NCI-H2107 treated with DMSO at 0.1 percent for 48 hours (cell line): ENCODE results near the gene AP1G1.
"Not testable (repeated sequence)": the region's sequence is repeated elsewhere in the genome, so short reads cannot be mapped to it uniquely, and the experiment has no call there.

Experiments used
- DNase-seq: peaks from one replicate; lab custom pipeline; 2025; ENCODE audit not compliant: unreplicated experiment; lab: John Stamatoyannopoulos, UW

Gene AP1G1

DNA sequence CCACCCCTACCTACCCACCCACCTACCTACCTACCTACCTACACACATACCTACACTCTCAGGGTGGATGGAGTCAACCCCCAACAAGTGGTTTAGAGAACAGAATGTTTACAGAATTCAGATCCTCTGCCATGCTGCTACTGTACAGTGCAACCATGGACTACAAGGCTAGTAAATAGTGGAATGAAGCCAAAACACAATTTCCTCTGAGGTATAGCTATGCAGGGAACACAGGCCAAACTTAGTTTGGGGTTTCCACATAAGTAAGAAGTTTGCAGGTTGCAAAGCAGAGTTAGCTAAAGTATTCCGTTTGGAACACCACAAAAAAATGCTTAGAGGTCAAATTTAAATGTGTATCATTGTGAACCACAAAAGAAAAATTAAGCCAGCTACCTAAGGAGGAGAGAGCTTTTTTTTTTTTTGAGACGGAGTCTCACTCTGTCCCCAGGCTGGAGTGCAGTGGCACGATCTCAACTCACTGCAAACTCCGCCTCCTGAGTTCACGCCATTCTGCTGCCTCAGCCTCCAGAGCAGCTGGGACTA is 2.7 kb upstream of the AP1G1 start:
- DNase-seq: no peak

DNA sequence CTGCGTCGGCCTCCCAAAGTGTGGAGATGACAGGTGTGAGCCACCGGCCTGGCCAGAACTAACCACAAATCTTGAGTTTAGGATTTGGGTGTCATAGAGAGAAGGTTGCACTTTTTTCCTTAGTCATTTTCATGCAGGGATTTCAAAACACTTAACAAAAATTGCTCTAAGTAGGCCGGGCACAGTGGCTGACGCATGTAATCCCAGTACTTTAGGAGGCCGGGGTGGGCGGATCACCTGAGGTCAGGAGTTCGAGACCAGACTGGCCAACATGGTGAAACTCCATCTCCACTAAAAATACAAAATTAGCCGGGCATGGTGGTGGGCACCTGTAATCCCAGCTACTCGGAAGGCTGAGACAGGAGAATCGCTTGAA is 1.5 kb upstream of the AP1G1 start:
- not testable (repeated sequence) for DNase-seq

- no peak for DNase-seq
Observed at GRCh38 chr16:71807905-71808592, 585 bp downstream of the AP1G1 start.

DNA sequence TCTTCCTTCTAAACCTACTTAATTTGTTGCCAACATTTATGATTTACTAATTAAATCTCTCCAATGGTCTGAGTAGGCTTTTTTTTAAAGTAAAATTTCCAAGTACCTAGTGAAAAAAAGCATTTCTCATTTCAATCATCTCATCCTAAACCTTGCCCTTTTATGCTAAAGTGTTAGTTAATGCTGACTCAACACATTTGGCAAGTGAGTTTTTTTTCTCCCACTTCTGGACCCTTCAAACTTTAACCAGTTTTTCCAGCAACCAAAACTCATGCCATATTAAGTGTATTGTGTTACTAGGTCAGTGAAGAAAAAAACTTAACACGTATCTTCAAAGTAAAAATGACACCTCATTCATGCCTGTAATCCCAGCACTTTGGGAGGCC is 5.3 kb downstream of the AP1G1 start:
- no peak for DNase-seq

GRCh38 chr16:71796501-71797097 is 12.0 kb downstream of the AP1G1 start:
- no peak for DNase-seq

DNA sequence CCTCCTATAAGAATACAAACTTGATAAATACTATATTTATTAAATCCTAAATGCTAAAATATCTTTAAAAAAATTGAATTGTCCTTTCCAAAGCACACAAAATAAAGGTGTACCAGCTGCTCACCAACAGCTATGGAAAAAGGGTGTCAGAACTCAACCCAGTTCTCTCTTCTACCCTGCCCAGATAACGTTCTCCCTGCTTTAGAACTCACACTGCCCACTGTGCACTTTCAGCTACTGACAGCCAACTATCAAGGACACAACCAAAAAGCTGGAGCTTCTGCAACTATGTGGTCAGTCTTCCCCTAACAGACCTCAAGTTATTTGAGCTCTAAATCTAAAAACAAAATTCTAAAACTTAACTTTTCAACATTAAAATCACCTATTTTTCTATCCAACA is 13.7 kb downstream of the AP1G1 start:
- no peak for DNase-seq

DNA sequence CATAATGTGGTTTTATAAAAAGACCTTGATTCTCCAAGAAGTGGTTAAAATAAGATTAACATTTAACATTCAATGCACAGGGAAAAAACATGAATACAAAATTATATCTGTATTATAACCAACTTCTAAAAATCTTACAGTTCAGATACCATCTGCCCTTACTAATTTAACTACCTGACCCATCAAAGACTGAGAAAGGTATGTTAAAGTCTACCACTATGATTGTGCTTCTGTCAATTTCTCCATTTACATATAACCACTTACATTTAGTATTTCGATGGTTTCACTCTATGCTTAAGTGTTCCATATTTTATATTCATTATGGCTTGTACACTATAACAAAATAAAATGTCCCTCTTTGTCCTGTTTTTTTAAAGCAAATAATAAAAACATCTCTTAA is 14.6 kb downstream of the AP1G1 start:
- DNase-seq: no peak

DNA sequence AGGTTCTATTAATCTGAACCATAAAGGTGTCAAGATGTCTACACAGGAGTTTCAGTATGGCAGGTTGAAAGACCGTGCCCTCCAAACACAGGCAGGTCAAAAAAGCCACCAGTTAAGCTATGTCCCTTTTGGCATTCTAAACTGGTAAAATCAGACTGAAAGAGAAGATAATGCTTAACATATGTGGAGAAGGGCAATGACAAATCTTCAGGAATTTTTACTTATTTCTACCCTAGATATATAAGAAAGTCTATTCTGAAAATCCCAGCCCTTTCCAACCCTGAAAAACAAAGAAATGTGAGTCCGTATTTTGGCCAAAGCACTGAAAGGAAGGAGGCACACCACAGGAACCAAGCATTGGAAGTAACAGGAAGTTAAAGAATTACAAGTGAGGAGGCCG is 16.5 kb downstream of the AP1G1 start:
- no peak for DNase-seq

DNA sequence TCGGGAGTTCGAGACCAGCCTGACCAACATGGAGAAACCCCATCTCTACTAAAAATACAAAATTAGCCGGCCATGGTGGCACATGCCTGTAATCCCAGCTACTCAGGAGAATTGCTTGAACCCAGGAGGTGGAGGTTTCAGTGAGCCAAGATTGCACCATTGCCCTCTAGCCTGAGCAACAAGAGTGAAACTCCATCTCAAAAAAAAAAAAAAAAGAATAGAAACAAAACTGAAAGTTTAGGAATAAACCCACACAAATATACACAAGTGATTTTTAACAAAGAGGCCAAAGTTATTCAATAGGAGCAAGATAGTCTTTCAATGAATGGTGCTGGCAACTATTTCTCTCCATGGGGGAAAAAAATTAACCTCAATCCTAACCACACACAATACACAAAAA is 18.3 kb downstream of the AP1G1 start:
- not testable (repeated sequence) for DNase-seq

DNA sequence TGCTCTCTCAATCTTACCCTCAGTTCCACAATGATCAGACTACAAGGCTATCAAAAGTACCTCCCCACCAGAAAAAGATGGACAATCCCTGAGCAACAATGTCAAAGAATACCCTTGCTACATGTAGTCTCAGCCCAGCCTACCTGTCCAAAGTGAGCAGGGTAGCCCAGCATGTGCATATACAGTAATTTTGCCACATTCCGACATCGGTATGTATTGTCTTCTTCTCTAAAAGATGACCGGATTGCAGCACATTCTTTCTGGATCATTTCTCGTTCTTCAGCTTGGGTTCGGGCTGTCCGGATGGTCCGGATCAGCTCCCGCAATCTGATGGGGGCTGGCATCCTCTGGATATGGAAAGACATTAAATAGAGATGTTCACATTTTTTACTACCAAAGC is 19.5 kb downstream of the AP1G1 start:
- no peak for DNase-seq

- DNase-seq: no peak
Observed at GRCh38 chr16:71788578-71788977, 20.1 kb downstream of the AP1G1 start.

- not testable (repeated sequence) for DNase-seq
Observed at GRCh38 chr16:71785143-71785542, 23.5 kb downstream of the AP1G1 start.

DNA sequence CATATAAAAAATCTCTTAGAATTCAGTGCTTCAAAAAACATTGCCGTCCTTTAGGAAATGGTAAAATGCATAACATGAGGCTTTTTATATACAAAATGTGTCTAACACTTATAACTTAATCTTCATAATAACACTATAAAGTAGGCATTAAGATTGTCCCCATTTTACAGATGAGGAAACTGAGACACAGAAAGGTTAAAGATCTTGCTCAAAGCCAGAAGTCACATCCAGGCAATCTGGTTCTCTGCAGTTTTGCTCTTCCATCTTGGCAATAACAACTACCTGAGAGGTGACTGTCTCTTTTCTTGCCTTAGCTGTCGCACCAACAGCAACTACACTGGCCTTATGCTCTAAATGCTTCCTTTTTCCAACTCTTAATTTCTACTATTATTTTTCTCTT is 24.5 kb downstream of the AP1G1 start:
- DNase-seq: no peak

DNA sequence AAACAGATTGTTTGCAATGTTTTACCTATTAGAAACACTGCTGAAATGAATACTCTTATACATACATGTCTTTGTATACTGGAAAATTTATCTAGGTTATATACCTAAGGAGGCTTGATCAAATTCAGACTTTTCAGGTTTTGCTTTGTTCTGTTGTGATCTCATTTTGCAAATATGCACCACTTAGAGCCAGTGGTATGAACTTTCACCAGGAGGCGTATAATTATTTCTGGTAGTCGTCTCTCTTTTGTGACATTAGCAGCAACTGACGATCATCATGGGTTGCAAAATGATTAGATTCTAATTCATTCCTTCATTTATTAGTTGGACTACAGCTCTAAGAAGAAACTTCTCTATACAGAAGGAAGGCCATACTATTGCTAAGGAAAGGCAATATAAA is 26.9 kb downstream of the AP1G1 start:
- DNase-seq: no peak

DNA sequence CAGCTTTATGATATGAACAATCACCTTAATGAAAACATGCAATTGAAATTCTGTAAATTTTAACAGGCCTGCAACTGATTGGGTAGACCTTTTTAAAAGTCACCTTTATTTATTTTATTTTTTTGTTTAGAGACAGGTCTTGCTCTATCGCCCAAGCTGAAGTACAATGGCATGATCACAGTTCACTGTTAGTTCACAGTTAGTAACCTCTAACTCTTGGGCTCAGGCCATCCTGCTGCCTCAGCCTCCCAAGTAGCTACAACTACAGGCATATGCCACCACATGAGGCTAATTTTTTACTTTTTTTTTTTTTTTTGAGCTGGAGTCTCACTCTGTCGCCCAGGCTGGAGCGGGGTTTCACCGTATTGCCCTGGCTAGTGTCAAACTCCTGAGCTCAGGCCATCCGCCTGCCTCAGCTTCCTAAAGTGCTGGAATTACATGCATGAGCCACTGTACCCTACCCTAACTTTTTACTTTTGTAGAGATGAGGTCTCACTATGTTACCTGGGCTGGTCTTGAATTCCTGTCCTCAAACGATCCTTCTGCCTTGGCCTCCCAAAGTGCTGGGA is 28.0 kb downstream of the AP1G1 start:
- DNase-seq: no peak

- no peak for DNase-seq
Observed at GRCh38 chr16:71778780-71779179, 29.9 kb downstream of the AP1G1 start.

DNA sequence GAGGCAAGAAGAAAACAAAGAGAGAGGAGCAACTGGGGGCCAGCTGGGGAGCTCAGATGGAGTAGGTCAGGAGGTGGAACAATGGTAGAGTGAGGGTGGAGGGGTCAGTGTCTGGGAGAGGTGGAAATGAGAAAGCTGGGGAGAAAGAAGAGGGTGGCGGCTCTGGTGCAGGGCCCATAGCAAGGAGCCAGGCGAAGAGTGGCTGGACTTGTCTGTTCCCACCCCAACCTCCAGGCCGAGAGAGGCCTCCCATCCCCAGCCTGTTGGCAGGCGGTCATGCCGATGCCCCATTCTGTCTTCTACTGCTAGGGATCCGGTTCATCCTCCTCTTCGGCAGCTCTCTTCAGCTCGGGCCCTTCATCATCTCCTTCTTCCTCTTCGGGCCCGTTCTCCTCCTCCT is 31.3 kb downstream of the AP1G1 start:
- DNase-seq: no peak

DNA sequence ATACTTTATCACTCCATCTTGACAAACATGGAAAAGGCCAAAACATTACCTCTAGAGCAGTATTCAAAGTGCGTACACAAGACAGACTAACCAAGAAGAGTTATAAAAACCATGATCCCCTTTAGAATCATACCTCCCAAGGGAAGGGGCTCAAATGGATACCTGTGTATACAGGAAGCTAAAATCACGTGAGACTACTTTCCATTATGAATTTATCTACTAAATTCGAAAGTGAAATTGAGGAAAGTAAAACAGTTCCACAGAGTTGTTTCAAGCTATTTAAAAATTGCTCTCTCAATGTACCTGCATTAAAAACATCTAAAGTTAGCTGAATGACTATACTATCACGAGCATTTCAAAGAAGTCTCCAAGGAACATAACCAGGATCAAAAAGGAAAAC is 32.7 kb downstream of the AP1G1 start:
- no peak for DNase-seq

GRCh38 chr16:71771571-71771970 is 37.1 kb downstream of the AP1G1 start:
- no peak for DNase-seq

DNA sequence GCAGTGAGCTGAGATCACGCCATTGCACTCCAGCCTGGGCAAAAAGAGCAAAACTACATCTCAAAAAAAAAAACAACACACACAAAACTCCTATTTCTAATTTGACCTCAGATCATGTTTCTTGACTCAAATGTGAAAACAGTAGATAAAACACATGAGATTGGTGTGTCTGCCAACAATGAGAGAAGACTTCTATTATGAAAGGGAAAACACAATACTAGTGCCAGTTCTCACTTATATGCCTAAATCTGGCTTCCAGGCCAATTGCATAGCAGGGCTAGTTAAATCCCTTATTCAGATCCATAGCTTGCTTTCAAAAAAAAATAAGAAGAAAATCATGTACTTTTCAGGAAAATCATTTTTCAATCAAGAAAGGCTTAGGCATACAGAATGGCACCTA is 39.4 kb downstream of the AP1G1 start:
- DNase-seq: no peak

- DNase-seq: no peak
Observed at GRCh38 chr16:71767060-71767900, 41.4 kb downstream of the AP1G1 start.

DNA sequence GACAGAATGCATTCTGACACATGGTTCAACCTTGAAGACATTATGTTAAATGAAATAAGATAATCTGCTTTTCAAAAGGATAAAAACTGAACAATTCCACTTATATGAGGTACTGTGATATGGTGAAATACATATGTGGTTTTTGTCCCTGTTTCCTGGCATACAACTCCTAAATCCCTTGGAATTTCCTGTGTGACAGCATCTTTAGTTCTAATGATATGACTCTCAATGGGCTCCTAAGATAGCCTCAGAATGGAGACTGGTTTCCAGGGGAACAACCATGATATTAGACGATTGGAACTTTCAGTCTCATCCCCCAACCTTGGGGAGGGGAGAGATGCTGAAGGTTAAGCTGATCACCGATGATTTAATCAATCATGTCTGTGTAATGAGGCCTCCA is 46.4 kb downstream of the AP1G1 start:
- no peak for DNase-seq
